SK-N-SH (cell line): ENCODE data around the gene PADI2.

Source experiments
- CHD2 ChIP-seq: fragments of 150-350 bp; IDR thresholded peaks from 2 replicates; pipeline ENCODE4 v1.6.1; 2018; ENCODE audit warnings: low read length; ENCODE audit not compliant: partially characterized antibody
- JUND ChIP-seq: IDR thresholded peaks from 2 replicates; pipeline ENCODE4 v1.4.0; 2012
- RAD21 ChIP-seq: IDR thresholded peaks from 2 replicates; pipeline ENCODE4 v1.6.1; 2012; ENCODE audit warnings: mild to moderate bottlenecking, low read length
- SMC3 ChIP-seq: IDR thresholded peaks from 2 replicates; pipeline ENCODE4 v1.6.1; 2012; ENCODE audit warnings: low read depth, low read length, improper control_type of control experiment
- TAF1 ChIP-seq: IDR thresholded peaks from 2 replicates; pipeline ENCODE4 v1.6.1; 2012; ENCODE audit warnings: low read depth, mild to moderate bottlenecking, low read length, moderate library complexity, borderline replicate concordance
- TEAD4 ChIP-seq: IDR thresholded peaks from 2 replicates; pipeline ENCODE4 v1.4.0; 2012; ENCODE audit warnings: mild to moderate bottlenecking, borderline replicate concordance; ENCODE audit not compliant: insufficient read depth
- TF ChIP-seq, protein P1 (sequence below): fragments of 200-600 bp; sonication (generic); IDR thresholded peaks from 2 replicates; pipeline ENCODE4 v1.6.1; 2017; ENCODE audit warnings: antibody characterized with exemption, mild to moderate bottlenecking, moderate library complexity
- TF ChIP-seq, protein P2 (sequence below): IDR thresholded peaks from 2 replicates; pipeline ENCODE4 v1.4.0; 2012; ENCODE audit warnings: low read depth

DNA sequence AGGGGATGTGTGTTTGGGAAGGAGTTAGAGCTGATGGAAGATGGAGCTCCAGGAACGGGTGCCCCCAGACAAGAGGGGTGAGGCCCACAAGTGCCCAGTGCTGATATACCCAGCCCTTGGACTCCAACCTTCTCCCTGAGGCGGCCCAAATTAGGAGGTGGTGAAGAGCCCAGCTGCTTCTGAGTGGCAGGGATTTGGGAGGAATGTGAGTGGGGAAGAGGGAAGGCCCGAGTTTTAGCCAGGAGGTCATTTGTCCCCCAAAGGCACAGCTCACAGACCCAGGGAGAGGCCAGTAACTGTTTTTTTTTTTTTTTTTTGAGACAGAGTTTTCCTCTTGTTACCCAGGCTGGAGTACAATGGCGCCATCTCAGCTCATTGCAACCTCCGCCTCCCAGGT, 1.2 kb upstream of the PADI2 start:
- TF ChIP-seq, protein P1, sequence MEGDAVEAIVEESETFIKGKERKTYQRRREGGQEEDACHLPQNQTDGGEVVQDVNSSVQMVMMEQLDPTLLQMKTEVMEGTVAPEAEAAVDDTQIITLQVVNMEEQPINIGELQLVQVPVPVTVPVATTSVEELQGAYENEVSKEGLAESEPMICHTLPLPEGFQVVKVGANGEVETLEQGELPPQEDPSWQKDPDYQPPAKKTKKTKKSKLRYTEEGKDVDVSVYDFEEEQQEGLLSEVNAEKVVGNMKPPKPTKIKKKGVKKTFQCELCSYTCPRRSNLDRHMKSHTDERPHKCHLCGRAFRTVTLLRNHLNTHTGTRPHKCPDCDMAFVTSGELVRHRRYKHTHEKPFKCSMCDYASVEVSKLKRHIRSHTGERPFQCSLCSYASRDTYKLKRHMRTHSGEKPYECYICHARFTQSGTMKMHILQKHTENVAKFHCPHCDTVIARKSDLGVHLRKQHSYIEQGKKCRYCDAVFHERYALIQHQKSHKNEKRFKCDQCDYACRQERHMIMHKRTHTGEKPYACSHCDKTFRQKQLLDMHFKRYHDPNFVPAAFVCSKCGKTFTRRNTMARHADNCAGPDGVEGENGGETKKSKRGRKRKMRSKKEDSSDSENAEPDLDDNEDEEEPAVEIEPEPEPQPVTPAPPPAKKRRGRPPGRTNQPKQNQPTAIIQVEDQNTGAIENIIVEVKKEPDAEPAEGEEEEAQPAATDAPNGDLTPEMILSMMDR: no peak
- no peak for TF ChIP-seq SMC3
- TF ChIP-seq, protein P2, sequence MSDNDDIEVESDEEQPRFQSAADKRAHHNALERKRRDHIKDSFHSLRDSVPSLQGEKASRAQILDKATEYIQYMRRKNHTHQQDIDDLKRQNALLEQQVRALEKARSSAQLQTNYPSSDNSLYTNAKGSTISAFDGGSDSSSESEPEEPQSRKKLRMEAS: no peak
- TF ChIP-seq TEAD4: no peak
- no peak for TF ChIP-seq TAF1
- TF ChIP-seq CHD2: no peak
- no peak for TF ChIP-seq JUND
- no peak for TF ChIP-seq RAD21
